WTC11 (cell line): ENCODE measurements around the gene PIWIL4. TPM values are rescaled to one million over a fixed set of nuclear protein-coding genes. Genes with fewer than 3 reads are reported as not detected.

ENCODE experiments used
- ATAC-seq: fragments of 200-7000 bp; cut with Tn5 transposase; 2 replicates; pipeline ENCODE4 v1.10.0; 2021; ENCODE audit warnings: mild to moderate bottlenecking, moderate library complexity
- CTCF ChIA-PET: fragments of 300-600 bp; sonication (Branson Sonifier 250); formaldehyde crosslinking; loops from one replicate; lab custom pipeline; 2021; ENCODE audit warnings: antibody characterized with exemption; lab: Charles Lee
- POLR2A ChIA-PET: fragments of 350-600 bp; sonication (Branson Sonifier 250); formaldehyde crosslinking; loops from one replicate; lab custom pipeline; 2021; ENCODE audit warnings: antibody characterized with exemption; lab: Charles Lee
- DNase-seq: peaks from one replicate; pipeline ENCODE4 v3.0.0; 2021; ENCODE audit warnings: low spot score
- H3K27ac Mint-ChIP-seq: 2 replicates; pipeline ENCODE4 v1.8.0; 2021; ENCODE audit warnings: mixed read lengths
- H3K27me3 Mint-ChIP-seq: 2 replicates; pipeline ENCODE4 v1.8.0; 2021; ENCODE audit warnings: low read depth, mild to moderate bottlenecking, moderate library complexity, mixed read lengths
- H3K36me3 Mint-ChIP-seq: 2 replicates; pipeline ENCODE4 v1.8.0; 2021; ENCODE audit warnings: mixed read lengths
- H3K4me1 Mint-ChIP-seq: 2 replicates; pipeline ENCODE4 v1.8.0; 2022; ENCODE audit warnings: mixed read lengths
- H3K4me3 Mint-ChIP-seq: 2 replicates; pipeline ENCODE4 v1.8.0; 2021; ENCODE audit warnings: mild to moderate bottlenecking, moderate library complexity, mixed read lengths
- H3K9me3 Mint-ChIP-seq: 2 replicates; pipeline ENCODE4 v1.8.0; 2021; ENCODE audit warnings: mixed read lengths
- CBFB ChIP-seq: sonication (generic); formaldehyde crosslinking; IDR thresholded peaks from 2 replicates; pipeline ENCODE4 v1.8.1; 2022; ENCODE audit warnings: mild to moderate bottlenecking, low read depth, missing genetic modification reagents
- CREB1 ChIP-seq: sonication (generic); formaldehyde crosslinking; IDR thresholded peaks from 2 replicates; pipeline ENCODE4 v1.8.0; 2023; ENCODE audit warnings: mild to moderate bottlenecking, missing genetic modification reagents
- ETV6 ChIP-seq: sonication (generic); formaldehyde crosslinking; IDR thresholded peaks from 2 replicates; pipeline ENCODE4 v1.8.1; 2022; ENCODE audit warnings: mild to moderate bottlenecking, missing genetic modification reagents
- FOXJ3 ChIP-seq: sonication (generic); formaldehyde crosslinking; IDR thresholded peaks from 2 replicates; pipeline ENCODE4 v1.9.0; 2021; ENCODE audit warnings: missing genetic modification reagents, mild to moderate bottlenecking, borderline replicate concordance
- FOXK1 ChIP-seq: sonication (generic); formaldehyde crosslinking; IDR thresholded peaks from 2 replicates; pipeline ENCODE4 v1.8.0; 2022; ENCODE audit warnings: mild to moderate bottlenecking, moderate library complexity, missing genetic modification reagents
- ZNF138 ChIP-seq: sonication (generic); formaldehyde crosslinking; conservative IDR thresholded peaks from 2 replicates; pipeline ENCODE4 v1.8.1; 2022; ENCODE audit warnings: mild to moderate bottlenecking, moderate library complexity, missing genetic modification reagents
- ZNF219 ChIP-seq: sonication (generic); formaldehyde crosslinking; IDR thresholded peaks from 2 replicates; pipeline ENCODE4 v1.8.0; 2023; ENCODE audit warnings: missing genetic modification reagents, mild to moderate bottlenecking, borderline replicate concordance
- ZNF263 ChIP-seq: sonication (generic); formaldehyde crosslinking; IDR thresholded peaks from 2 replicates; pipeline ENCODE4 v1.8.1; 2022; ENCODE audit warnings: low read depth, mild to moderate bottlenecking, moderate library complexity, missing genetic modification reagents
- ZNF423 ChIP-seq: fragments of 250-450 bp; sonication (Bioruptor Pico); IDR thresholded peaks from 2 replicates; pipeline ENCODE4 v2.1.2; 2022; ENCODE audit warnings: mild to moderate bottlenecking, moderate library complexity
- total RNA-seq: library from RNA; stranded (reverse); gene quantifications from 3 replicates; pipeline ENCODE4 v1.2.3, GENCODE V29; 2021
- TF ChIP-seq, protein P1 (sequence below): sonication (generic); formaldehyde crosslinking; IDR thresholded peaks from 2 replicates; pipeline ENCODE4 v1.8.1; 2023; ENCODE audit warnings: mild to moderate bottlenecking, missing genetic modification reagents, moderate library complexity
- TF ChIP-seq, protein P2 (sequence below): fragments of 250-450 bp; sonication (Bioruptor Pico); conservative IDR thresholded peaks from 2 replicates; pipeline ENCODE4 v1.9.0; 2021; ENCODE audit warnings: mild to moderate bottlenecking
- TF ChIP-seq, protein P3 (sequence below): fragments of 250-450 bp; sonication (Bioruptor Pico); IDR thresholded peaks from 2 replicates; pipeline ENCODE4 v1.9.0; 2021; ENCODE audit warnings: mild to moderate bottlenecking
- TF ChIP-seq, protein P4 (sequence below): sonication (generic); formaldehyde crosslinking; IDR thresholded peaks from 2 replicates; pipeline ENCODE4 v1.8.0; 2023; ENCODE audit warnings: mild to moderate bottlenecking, missing genetic modification reagents
- TF ChIP-seq, protein P5 (sequence below): sonication (generic); formaldehyde crosslinking; IDR thresholded peaks from 2 replicates; pipeline ENCODE4 v1.8.1; 2023; ENCODE audit warnings: mild to moderate bottlenecking, moderate library complexity, missing genetic modification reagents
- TF ChIP-seq, protein P6 (sequence below): sonication (generic); formaldehyde crosslinking; IDR thresholded peaks from 2 replicates; pipeline ENCODE4 v1.8.0; 2022; ENCODE audit warnings: mild to moderate bottlenecking, missing genetic modification reagents

Gene PIWIL4
- total RNA-seq, 1 experiment from 2014 or later = 0.33 TPM

DNA sequence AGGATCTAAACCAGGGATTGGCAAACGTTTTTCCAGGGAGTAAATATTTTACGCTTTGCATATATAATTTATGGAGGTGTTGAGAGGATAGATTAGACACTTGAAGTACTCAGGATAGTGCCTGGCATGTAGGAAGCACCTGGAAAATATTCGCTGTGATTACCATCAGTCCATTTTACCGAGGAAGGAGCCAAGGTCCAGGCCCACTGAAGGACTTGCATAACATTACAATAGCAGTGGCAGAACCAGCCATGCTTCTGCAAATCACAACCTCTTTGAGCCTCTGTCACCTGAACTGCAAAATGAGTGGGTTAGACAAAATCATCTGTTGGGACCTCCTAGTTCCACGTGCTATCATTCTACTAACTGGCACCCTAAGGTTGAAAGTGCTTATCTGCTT, 18.0 kb upstream of the PIWIL4 start:
- ATAC-seq = no peak
- ChIA-PET CTCF (no interaction called here), POLR2A (no interaction called here)
- H3K27me3 Mint-ChIP-seq = peaks cover 24% of the 10 kb centered on the region
- no peak for TF ChIP-seq ETV6 (CRISPR knock-in tag)
- TF ChIP-seq, protein P1, sequence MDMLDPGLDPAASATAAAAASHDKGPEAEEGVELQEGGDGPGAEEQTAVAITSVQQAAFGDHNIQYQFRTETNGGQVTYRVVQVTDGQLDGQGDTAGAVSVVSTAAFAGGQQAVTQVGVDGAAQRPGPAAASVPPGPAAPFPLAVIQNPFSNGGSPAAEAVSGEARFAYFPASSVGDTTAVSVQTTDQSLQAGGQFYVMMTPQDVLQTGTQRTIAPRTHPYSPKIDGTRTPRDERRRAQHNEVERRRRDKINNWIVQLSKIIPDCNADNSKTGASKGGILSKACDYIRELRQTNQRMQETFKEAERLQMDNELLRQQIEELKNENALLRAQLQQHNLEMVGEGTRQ = no peak
- TF ChIP-seq ZNF263 (CRISPR knock-in tag) = no peak
- no peak for TF ChIP-seq CREB1 (CRISPR knock-in tag)
- TF ChIP-seq ZNF423 (CRISPR knock-in tag) = no peak
- TF ChIP-seq FOXK1 (CRISPR knock-in tag) = no peak
- no peak for TF ChIP-seq ZNF138 (CRISPR knock-in tag)
- TF ChIP-seq ZNF219 = no peak
- peaks cover 16% of the 10 kb centered on the region for H3K4me1 Mint-ChIP-seq
- DNase-seq = no peak
- H3K36me3 Mint-ChIP-seq = no peaks in the 10 kb centered on the region
- H3K27ac Mint-ChIP-seq = no peak overlapping the region
- no peaks in the 10 kb centered on the region for H3K9me3 Mint-ChIP-seq
- no peak overlapping the region for H3K4me3 Mint-ChIP-seq

DNA sequence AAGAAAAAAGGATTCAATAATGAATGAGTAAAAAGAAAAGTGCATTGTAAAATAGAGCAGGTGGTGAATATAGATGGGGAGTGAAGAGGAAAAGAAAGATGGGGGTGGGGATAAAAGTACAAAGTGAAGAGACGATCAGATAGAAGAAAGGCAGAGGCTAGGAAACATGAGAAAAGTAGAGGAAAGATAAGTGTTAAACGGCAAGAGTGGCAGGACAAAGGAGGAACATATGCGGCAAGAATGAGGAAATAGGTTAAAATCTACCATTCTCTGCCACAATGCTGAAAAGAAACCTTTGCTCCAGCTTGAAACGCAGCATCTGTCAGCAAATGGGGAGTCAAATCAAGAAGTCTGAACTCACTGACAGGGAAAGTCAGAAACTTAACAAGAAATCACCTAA, 16.7 kb upstream of the PIWIL4 start:
- Mint-ChIP-seq H3K4me3 (no peak overlapping the region), H3K4me1 (peaks cover 12% of the 10 kb centered on the region), H3K27me3 (peaks cover 17% of the 10 kb centered on the region), H3K9me3 (no peaks in the 10 kb centered on the region), H3K36me3 (no peaks in the 10 kb centered on the region), H3K27ac (no peak overlapping the region)
- ATAC-seq = no peak
- DNase-seq = no peak
- CTCF ChIA-PET = interaction anchor here (0.5 kb wide), 1 partner anchor 1727 kb away, joined by 4 read pairs; no protein-coding TSS in a partner anchor
- TF ChIP-seq, protein P2, sequence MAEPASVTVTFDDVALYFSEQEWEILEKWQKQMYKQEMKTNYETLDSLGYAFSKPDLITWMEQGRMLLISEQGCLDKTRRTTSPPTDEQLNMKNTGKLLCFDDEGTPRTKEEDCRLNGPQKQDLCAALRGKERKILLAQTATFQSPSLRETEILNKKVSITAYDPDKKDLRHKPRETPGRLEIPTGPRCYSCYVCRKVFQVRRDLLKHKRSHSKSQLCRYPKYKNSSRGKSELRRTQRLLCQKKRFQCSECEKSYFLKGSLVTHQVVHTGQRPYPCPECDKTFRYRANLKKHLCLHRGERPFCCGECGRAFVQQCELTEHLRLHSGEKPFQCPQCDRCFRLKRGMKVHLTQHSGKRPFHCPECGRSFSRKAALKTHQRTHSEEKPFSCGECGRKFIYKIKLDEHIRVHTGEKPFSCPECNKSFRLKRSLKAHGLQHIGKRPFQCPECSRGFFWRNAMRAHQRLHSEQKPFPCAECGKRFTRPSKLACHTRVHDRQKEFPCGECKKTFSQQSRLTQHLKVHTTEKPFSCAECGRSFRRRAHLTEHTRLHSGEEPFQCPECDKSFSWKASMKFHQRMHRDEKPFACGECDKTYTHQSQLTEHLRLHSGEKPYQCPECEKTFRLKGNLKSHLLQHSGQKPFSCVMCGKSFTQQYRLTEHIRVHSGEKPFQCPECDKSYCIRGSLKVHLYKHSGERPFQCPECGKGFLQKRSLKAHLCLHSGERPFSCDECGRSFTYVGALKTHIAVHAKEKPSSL (CRISPR knock-in tag) = no peak
- no peak for TF ChIP-seq CBFB (CRISPR knock-in tag)
- TF ChIP-seq, protein P3, sequence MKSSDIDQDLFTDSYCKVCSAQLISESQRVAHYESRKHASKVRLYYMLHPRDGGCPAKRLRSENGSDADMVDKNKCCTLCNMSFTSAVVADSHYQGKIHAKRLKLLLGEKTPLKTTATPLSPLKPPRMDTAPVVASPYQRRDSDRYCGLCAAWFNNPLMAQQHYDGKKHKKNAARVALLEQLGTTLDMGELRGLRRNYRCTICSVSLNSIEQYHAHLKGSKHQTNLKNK (CRISPR knock-in tag) = no peak
- TF ChIP-seq, protein P4, sequence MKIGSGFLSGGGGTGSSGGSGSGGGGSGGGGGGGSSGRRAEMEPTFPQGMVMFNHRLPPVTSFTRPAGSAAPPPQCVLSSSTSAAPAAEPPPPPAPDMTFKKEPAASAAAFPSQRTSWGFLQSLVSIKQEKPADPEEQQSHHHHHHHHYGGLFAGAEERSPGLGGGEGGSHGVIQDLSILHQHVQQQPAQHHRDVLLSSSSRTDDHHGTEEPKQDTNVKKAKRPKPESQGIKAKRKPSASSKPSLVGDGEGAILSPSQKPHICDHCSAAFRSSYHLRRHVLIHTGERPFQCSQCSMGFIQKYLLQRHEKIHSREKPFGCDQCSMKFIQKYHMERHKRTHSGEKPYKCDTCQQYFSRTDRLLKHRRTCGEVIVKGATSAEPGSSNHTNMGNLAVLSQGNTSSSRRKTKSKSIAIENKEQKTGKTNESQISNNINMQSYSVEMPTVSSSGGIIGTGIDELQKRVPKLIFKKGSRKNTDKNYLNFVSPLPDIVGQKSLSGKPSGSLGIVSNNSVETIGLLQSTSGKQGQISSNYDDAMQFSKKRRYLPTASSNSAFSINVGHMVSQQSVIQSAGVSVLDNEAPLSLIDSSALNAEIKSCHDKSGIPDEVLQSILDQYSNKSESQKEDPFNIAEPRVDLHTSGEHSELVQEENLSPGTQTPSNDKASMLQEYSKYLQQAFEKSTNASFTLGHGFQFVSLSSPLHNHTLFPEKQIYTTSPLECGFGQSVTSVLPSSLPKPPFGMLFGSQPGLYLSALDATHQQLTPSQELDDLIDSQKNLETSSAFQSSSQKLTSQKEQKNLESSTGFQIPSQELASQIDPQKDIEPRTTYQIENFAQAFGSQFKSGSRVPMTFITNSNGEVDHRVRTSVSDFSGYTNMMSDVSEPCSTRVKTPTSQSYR = no peak
- TF ChIP-seq FOXJ3 = no peak
- TF ChIP-seq, protein P5, sequence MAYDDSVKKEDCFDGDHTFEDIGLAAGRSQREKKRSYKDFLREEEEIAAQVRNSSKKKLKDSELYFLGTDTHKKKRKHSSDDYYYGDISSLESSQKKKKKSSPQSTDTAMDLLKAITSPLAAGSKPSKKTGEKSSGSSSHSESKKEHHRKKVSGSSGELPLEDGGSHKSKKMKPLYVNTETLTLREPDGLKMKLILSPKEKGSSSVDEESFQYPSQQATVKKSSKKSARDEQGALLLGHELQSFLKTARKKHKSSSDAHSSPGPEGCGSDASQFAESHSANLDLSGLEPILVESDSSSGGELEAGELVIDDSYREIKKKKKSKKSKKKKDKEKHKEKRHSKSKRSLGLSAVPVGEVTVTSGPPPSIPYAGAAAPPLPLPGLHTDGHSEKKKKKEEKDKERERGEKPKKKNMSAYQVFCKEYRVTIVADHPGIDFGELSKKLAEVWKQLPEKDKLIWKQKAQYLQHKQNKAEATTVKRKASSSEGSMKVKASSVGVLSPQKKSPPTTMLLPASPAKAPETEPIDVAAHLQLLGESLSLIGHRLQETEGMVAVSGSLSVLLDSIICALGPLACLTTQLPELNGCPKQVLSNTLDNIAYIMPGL (CRISPR knock-in tag) = no peak
- TF ChIP-seq, protein P6, sequence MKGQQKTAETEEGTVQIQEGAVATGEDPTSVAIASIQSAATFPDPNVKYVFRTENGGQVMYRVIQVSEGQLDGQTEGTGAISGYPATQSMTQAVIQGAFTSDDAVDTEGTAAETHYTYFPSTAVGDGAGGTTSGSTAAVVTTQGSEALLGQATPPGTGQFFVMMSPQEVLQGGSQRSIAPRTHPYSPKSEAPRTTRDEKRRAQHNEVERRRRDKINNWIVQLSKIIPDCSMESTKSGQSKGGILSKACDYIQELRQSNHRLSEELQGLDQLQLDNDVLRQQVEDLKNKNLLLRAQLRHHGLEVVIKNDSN = no peak
- POLR2A ChIA-PET = no interaction called here
